22Rv1 (cell line): ENCODE data around the gene TOR1B.
"Not testable (repeated sequence)": the region's sequence is repeated elsewhere in the genome, so short reads cannot be mapped to it uniquely, and the experiment has no call there.

Source experiments
- H3K27ac ChIP-seq: fragments of 450-650 bp; 2 replicates; pipeline ENCODE4 v1.5.1; 2017
- ZFX ChIP-seq: fragments of 450-650 bp; IDR thresholded peaks from 2 replicates; pipeline ENCODE4 v1.6.1; 2017; ENCODE audit warnings: antibody characterized with exemption, borderline replicate concordance
- TF ChIP-seq, protein P1 (sequence below): fragments of 450-650 bp; IDR thresholded peaks from 2 replicates; pipeline ENCODE4 v1.5.1; 2017; ENCODE audit warnings: mild to moderate bottlenecking

Gene TOR1B

GRCh38 chr9:129770741-129771140 is 32.2 kb upstream of the TOR1B start:
- TF ChIP-seq ZFX, result no peak
- TF ChIP-seq, protein P1, sequence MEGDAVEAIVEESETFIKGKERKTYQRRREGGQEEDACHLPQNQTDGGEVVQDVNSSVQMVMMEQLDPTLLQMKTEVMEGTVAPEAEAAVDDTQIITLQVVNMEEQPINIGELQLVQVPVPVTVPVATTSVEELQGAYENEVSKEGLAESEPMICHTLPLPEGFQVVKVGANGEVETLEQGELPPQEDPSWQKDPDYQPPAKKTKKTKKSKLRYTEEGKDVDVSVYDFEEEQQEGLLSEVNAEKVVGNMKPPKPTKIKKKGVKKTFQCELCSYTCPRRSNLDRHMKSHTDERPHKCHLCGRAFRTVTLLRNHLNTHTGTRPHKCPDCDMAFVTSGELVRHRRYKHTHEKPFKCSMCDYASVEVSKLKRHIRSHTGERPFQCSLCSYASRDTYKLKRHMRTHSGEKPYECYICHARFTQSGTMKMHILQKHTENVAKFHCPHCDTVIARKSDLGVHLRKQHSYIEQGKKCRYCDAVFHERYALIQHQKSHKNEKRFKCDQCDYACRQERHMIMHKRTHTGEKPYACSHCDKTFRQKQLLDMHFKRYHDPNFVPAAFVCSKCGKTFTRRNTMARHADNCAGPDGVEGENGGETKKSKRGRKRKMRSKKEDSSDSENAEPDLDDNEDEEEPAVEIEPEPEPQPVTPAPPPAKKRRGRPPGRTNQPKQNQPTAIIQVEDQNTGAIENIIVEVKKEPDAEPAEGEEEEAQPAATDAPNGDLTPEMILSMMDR, result no peak
- no peak overlapping the region for H3K27ac ChIP-seq

GRCh38 chr9:129773262-129774048 is 29.5 kb upstream of the TOR1B start:
- TF ChIP-seq ZFX, result no peak
- TF ChIP-seq, protein P1, result no peak
- H3K27ac ChIP-seq, result no peak overlapping the region

GRCh38 chr9:129774791-129775447 is 28.1 kb upstream of the TOR1B start:
- TF ChIP-seq ZFX, result no peak
- TF ChIP-seq, protein P1, result no peak
- H3K27ac ChIP-seq, result no peak overlapping the region

- H3K27ac ChIP-seq, result no peak overlapping the region
- no peak for TF ChIP-seq ZFX
- TF ChIP-seq, protein P1, result no peak
Measured at GRCh38 chr9:129775448-129775798, 27.6 kb upstream of the TOR1B start.

DNA sequence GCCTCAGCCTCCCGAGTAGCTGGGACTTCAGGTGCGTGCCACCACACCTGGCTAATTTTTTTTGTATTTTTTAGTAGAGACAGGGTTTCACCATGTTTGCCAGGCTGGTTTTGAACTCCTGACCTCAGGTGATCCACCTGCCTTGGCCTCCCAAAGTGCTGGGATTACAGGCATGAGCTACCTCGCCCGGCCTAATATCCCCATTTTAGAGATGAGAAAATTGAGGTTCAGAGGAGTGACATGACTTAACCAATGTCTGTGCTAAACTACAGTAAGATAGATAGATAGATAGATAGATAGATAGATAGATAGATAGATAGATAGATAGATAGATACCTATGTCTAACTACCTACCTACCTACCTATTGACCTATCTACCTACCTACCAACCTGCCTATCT is 26.9 kb upstream of the TOR1B start:
- H3K27ac ChIP-seq, result not testable (repeated sequence)

GRCh38 chr9:129776566-129776937 is 26.4 kb upstream of the TOR1B start:
- TF ChIP-seq, protein P1, result no peak
- TF ChIP-seq ZFX, result no peak
- H3K27ac ChIP-seq, result no peak overlapping the region

- H3K27ac ChIP-seq, result no peak overlapping the region
- TF ChIP-seq, protein P1, result no peak
- TF ChIP-seq ZFX, result no peak
Measured at GRCh38 chr9:129776938-129777768, 25.8 kb upstream of the TOR1B start.
